Measurements from ENCODE around the gene DST.

The DST gene

GRCh38 chr6:56690519-56691285, 48.0 kb upstream of the DST start:
- H3K27me3 ChIP-seq (replicated peaks; ENCODE audit: insufficient read depth, low read length) = no peaks in the 10 kb centered on the region
- H2AFZ ChIP-seq (ENCODE audit: low read length) = no peak overlapping the region
- no peaks in the 10 kb centered on the region for H4K20me1 ChIP-seq (ENCODE audit: insufficient read depth, low read length)
- H3K27ac ChIP-seq (ENCODE audit: low read length) = no peak overlapping the region
- TF ChIP-seq CTCF (IDR thresholded peaks at IDR 0.05; ENCODE audit: low read length) = no peak
- no peak for TF ChIP-seq EZH2 (optimal IDR thresholded peaks at IDR 0.05; ENCODE audit: low read depth, low read length)
- no peak for TF ChIP-seq EZH2phosphoT487 (IDR thresholded peaks at IDR 0.05; ENCODE audit: low read length)
- H3K9me3 ChIP-seq (replicated peaks; ENCODE audit: insufficient read depth, low read length) = no peaks in the 10 kb centered on the region
- no peaks in the 10 kb centered on the region for H3K9me2 ChIP-seq (replicated peaks; ENCODE audit: insufficient read depth, low read length)
- peaks cover 7% of the 10 kb centered on the region; the same call in 1 of the 2 replicates for H3F3A ChIP-seq (ENCODE audit: insufficient read depth, low read length)
- no peak for DNase-seq
- no peak overlapping the region for H3K9ac ChIP-seq (ENCODE audit: low read length)
- H3K79me2 ChIP-seq (ENCODE audit: low read length) = 0 out of 2 replicates have a peak, but pooled peaks cover 5% of the 10 kb centered on the region
- no peak overlapping the region for H3K4me3 ChIP-seq (ENCODE audit: low read length)
- no peak overlapping the region for H3K4me2 ChIP-seq (ENCODE audit: low read depth, low read length)
- H3K36me3 ChIP-seq (replicated peaks; ENCODE audit: insufficient read depth, low read length) = no peaks in the 10 kb centered on the region
- peaks cover 23% of the 10 kb centered on the region for H3K4me1 ChIP-seq (ENCODE audit: low read length)

- Histone ChIP-seq H3K27ac (ENCODE audit: low read length) (peak overlapping the region; percentile 63; the same call in 1 of the 2 replicates), H3F3A (ENCODE audit: insufficient read depth, low read length) (peaks cover 7% of the 10 kb centered on the region; the same call in 1 of the 2 replicates), H3K27me3 (replicated peaks; ENCODE audit: insufficient read depth, low read length) (no peaks in the 10 kb centered on the region), H3K9me3 (replicated peaks; ENCODE audit: insufficient read depth, low read length) (no peaks in the 10 kb centered on the region), H4K20me1 (ENCODE audit: insufficient read depth, low read length) (no peaks in the 10 kb centered on the region), H3K4me3 (ENCODE audit: low read length) (peak overlapping the region; percentile 43), H3K4me1 (ENCODE audit: low read length) (peaks cover 23% of the 10 kb centered on the region), H3K36me3 (replicated peaks; ENCODE audit: insufficient read depth, low read length) (no peaks in the 10 kb centered on the region), H3K9me2 (replicated peaks; ENCODE audit: insufficient read depth, low read length) (no peaks in the 10 kb centered on the region), H3K4me2 (ENCODE audit: low read depth, low read length) (peak overlapping the region; percentile 72), H3K79me2 (ENCODE audit: low read length) (0 out of 2 replicates have a peak, but pooled peaks cover 5% of the 10 kb centered on the region), H3K9ac (ENCODE audit: low read length) (peak overlapping the region; percentile 44), H2AFZ (ENCODE audit: low read length) (peak overlapping the region; percentile 45)
- no peak for DNase-seq
- TF ChIP-seq CTCF (IDR thresholded peaks at IDR 0.05; ENCODE audit: low read length) (no peak), EZH2phosphoT487 (IDR thresholded peaks at IDR 0.05; ENCODE audit: low read length) (no peak), EZH2 (optimal IDR thresholded peaks at IDR 0.05; ENCODE audit: low read depth, low read length) (no peak)
Observed at GRCh38 chr6:56689663-56690062, 47.0 kb upstream of the DST start.

- TF ChIP-seq CTCF (IDR thresholded peaks at IDR 0.05; ENCODE audit: low read length) (no peak), EZH2phosphoT487 (IDR thresholded peaks at IDR 0.05; ENCODE audit: low read length) (no peak), EZH2 (optimal IDR thresholded peaks at IDR 0.05; ENCODE audit: low read depth, low read length) (no peak)
- H3K36me3 ChIP-seq (replicated peaks; ENCODE audit: insufficient read depth, low read length) = no peaks in the 10 kb centered on the region
- peaks cover 23% of the 10 kb centered on the region for H3K4me1 ChIP-seq (ENCODE audit: low read length)
- 0 out of 2 replicates have a peak, but pooled peaks cover 5% of the 10 kb centered on the region for H3K79me2 ChIP-seq (ENCODE audit: low read length)
- no peaks in the 10 kb centered on the region for H3K27me3 ChIP-seq (replicated peaks; ENCODE audit: insufficient read depth, low read length)
- H3K27ac ChIP-seq (ENCODE audit: low read length) = peak overlapping the region; percentile 63; the same call in 1 of the 2 replicates
- no peaks in the 10 kb centered on the region for H3K9me3 ChIP-seq (replicated peaks; ENCODE audit: insufficient read depth, low read length)
- H3K9me2 ChIP-seq (replicated peaks; ENCODE audit: insufficient read depth, low read length) = no peaks in the 10 kb centered on the region
- no peaks in the 10 kb centered on the region for H4K20me1 ChIP-seq (ENCODE audit: insufficient read depth, low read length)
- peak; percentile 77 for DNase-seq
- peak overlapping the region; percentile 44 for H3K9ac ChIP-seq (ENCODE audit: low read length)
- peak overlapping the region; percentile 72 for H3K4me2 ChIP-seq (ENCODE audit: low read depth, low read length)
- peak overlapping the region; percentile 45 for H2AFZ ChIP-seq (ENCODE audit: low read length)
- peaks cover 7% of the 10 kb centered on the region; the same call in 1 of the 2 replicates for H3F3A ChIP-seq (ENCODE audit: insufficient read depth, low read length)
- H3K4me3 ChIP-seq (ENCODE audit: low read length) = peak overlapping the region; percentile 45
Observed at GRCh38 chr6:56689114-56689513, 46.4 kb upstream of the DST start.
